Measurements from ENCODE around the gene TENM4.
"Not testable (repeated sequence)": the region's sequence is repeated elsewhere in the genome, so short reads cannot be mapped to it uniquely, and the experiment has no call there.

Gene TENM4

GRCh38 chr11:79205786-79206185, 235.0 kb downstream of the TENM4 start:
- Histone ChIP-seq H3K36me3 (ENCODE audit: control insufficient read depth, insufficient read depth, low read length) (no peaks in the 10 kb centered on the region), H3K4me3 (ENCODE audit: low read length) (no peak overlapping the region), H3K4me1 (ENCODE audit: control insufficient read depth, insufficient read depth, low read length) (no peaks in the 10 kb centered on the region), H3K9ac (ENCODE audit: low read length) (no peak overlapping the region), H3K27me3 (ENCODE audit: control insufficient read depth, insufficient read depth, low read length) (no peaks in the 10 kb centered on the region), H3K9me3 (ENCODE audit: control insufficient read depth, low read length) (no peaks in the 10 kb centered on the region)

DNA sequence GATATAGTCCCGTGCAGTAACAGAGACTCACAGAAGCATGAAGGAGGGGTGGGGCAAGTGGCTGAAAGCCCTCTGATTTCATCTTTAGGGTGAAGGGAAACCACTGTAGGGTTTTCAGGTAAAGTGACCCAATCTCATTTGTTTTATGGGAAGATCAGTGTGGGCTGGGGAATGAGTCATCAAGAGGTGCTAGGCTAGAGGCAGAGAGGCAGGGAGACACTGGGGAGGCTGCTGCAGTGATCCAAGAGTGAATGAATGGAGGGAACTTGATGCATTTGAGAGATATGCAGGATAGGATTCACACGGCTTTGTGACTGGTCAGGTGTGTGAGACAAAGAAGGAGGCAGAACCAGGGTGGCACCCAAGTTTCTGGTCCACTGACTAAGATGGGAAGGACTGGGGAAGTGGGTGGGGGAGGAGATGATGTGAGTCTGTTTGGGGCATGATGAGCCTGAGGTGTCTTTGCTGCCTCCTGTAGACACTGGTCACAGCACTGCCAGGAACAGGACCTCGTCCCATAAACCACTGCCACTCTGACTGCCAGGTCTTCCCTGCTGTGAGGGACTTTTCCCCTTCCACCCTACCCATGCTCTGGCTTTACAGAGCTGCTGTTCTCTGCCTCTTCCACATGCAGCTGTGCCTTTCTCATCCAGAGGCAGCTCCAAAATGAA, 239.0 kb downstream of the TENM4 start:
- no peaks in the 10 kb centered on the region for H3K27me3 ChIP-seq (ENCODE audit: control insufficient read depth, insufficient read depth, low read length)
- H3K9me3 ChIP-seq (ENCODE audit: control insufficient read depth, low read length), result no peaks in the 10 kb centered on the region
- H3K4me3 ChIP-seq (ENCODE audit: low read length), result no peak overlapping the region
- H3K4me1 ChIP-seq (ENCODE audit: control insufficient read depth, insufficient read depth, low read length), result no peaks in the 10 kb centered on the region
- H3K36me3 ChIP-seq (ENCODE audit: control insufficient read depth, insufficient read depth, low read length), result no peaks in the 10 kb centered on the region
- no peak overlapping the region for H3K9ac ChIP-seq (ENCODE audit: low read length)

DNA sequence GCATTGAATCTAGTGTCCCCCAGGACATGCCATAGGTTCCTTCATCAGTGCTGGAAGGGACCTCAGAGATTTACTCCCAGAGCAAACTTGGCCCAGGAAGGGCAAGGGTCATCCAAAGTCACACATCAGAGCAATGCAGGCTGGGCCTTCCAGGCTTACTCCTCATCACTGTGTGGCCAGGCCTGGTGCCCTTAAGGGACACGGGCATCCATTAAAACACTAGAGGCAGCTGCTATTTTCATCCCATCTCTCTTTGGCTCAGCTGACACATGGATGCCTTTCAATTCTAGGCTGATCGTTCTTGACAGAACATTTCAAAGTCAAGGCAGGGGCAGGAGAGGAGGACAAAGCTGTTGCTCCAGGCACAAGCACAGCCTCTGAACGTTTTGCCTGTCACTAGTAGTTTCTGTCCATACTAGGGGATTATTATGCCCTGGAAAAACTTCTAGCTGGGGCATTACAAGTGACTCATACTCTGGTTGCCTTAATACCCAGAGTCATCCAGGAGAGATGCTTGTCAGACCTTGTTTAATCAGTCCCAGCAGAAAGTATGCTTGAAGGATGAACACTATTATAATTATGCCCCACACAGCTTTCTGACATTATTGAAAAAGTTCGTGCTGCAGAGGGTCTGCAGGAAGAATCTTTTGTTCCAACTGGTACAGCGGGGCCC, 240.3 kb downstream of the TENM4 start:
- Histone ChIP-seq H3K4me1 (ENCODE audit: control insufficient read depth, insufficient read depth, low read length) (no peaks in the 10 kb centered on the region), H3K36me3 (ENCODE audit: control insufficient read depth, insufficient read depth, low read length) (no peaks in the 10 kb centered on the region), H3K27me3 (ENCODE audit: control insufficient read depth, insufficient read depth, low read length) (no peaks in the 10 kb centered on the region), H3K4me3 (ENCODE audit: low read length) (no peak overlapping the region), H3K9me3 (ENCODE audit: control insufficient read depth, low read length) (no peaks in the 10 kb centered on the region), H3K9ac (ENCODE audit: low read length) (no peak overlapping the region)

DNA sequence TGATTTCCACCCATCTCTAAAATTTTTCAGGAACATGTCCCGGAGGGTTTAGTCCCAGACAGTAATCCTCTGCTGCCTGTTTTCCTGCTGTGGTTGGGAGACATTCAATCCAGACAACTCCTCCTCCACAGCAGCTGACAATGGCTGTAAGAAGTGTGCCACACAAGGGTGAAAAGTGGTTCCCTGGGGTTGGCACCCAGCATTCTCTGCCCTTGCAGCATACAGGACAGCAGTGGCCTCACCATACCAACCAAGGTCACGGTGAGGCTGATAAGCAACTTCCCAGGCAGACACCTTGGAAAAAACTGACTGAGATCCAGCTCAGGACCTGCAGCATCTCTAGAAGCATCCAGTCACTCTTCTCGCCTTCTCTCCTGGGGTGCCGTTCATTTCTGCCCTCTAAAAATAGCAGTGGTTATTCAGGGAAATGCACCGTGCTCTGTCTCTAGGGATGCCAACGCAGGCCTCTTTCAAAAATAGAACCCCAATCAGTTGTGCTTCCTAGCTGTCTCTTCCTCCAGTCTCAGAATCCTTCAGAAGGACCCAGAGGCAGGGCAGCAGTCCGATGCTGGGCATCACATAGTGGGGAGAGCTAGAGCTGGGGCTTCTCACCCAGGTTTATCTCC, 241.0 kb downstream of the TENM4 start:
- no peaks in the 10 kb centered on the region for H3K9me3 ChIP-seq (ENCODE audit: control insufficient read depth, low read length)
- no peaks in the 10 kb centered on the region for H3K27me3 ChIP-seq (ENCODE audit: control insufficient read depth, insufficient read depth, low read length)
- no peak overlapping the region for H3K9ac ChIP-seq (ENCODE audit: low read length)
- no peaks in the 10 kb centered on the region for H3K4me1 ChIP-seq (ENCODE audit: control insufficient read depth, insufficient read depth, low read length)
- no peak overlapping the region for H3K4me3 ChIP-seq (ENCODE audit: low read length)
- no peaks in the 10 kb centered on the region for H3K36me3 ChIP-seq (ENCODE audit: control insufficient read depth, insufficient read depth, low read length)

- Histone ChIP-seq H3K36me3 (ENCODE audit: control insufficient read depth, insufficient read depth, low read length) (no peaks in the 10 kb centered on the region), H3K9ac (ENCODE audit: low read length) (no peak overlapping the region)
These were observed 242.0 kb downstream of the TENM4 start for GRCh38 chr11:79198898-79199250.

GRCh38 chr11:79198203-79198897, 242.5 kb downstream of the TENM4 start:
- H3K9me3 ChIP-seq (ENCODE audit: control insufficient read depth, low read length), result no peaks in the 10 kb centered on the region
- no peaks in the 10 kb centered on the region for H3K27me3 ChIP-seq (ENCODE audit: control insufficient read depth, insufficient read depth, low read length)
- no peak overlapping the region for H3K4me3 ChIP-seq (ENCODE audit: low read length)
- H3K4me1 ChIP-seq (ENCODE audit: control insufficient read depth, insufficient read depth, low read length), result no peaks in the 10 kb centered on the region
- H3K36me3 ChIP-seq (ENCODE audit: control insufficient read depth, insufficient read depth, low read length), result no peaks in the 10 kb centered on the region
- no peak overlapping the region for H3K9ac ChIP-seq (ENCODE audit: low read length)

More at GRCh38 chr11:79198898-79199250, 242.0 kb downstream of the TENM4 start:
- H3K27me3 ChIP-seq (ENCODE audit: control insufficient read depth, insufficient read depth, low read length), result no peaks in the 10 kb centered on the region
- no peaks in the 10 kb centered on the region for H3K9me3 ChIP-seq (ENCODE audit: control insufficient read depth, low read length)
- no peaks in the 10 kb centered on the region for H3K4me1 ChIP-seq (ENCODE audit: control insufficient read depth, insufficient read depth, low read length)
- no peak overlapping the region for H3K4me3 ChIP-seq (ENCODE audit: low read length)

DNA sequence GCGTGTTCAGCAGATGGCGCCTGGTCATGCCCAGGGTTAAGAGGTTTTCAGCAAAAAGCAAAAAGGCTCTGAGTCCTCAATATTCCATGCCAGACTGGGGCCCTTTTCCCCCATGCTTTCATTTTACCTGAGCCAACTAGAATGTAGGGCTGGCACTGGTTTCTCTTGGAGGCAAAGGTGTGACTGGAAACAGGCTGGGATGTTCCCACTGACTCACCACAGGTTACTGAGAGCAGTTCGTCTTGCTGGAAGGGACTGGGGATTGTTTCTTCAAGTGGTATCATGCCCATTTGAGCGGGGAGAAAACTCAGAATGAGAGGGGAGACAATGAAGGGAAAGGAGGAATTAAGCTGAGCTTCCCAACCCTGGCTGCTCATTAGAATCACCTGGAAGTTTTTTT, 243.9 kb downstream of the TENM4 start:
- H3K9me3 ChIP-seq (ENCODE audit: control insufficient read depth, low read length), result no peaks in the 10 kb centered on the region
- no peak overlapping the region for H3K4me3 ChIP-seq (ENCODE audit: low read length)
- H3K27me3 ChIP-seq (ENCODE audit: control insufficient read depth, insufficient read depth, low read length), result no peaks in the 10 kb centered on the region
- H3K4me1 ChIP-seq (ENCODE audit: control insufficient read depth, insufficient read depth, low read length), result no peaks in the 10 kb centered on the region
- H3K9ac ChIP-seq (ENCODE audit: low read length), result no peak overlapping the region
- H3K36me3 ChIP-seq (ENCODE audit: control insufficient read depth, insufficient read depth, low read length), result no peaks in the 10 kb centered on the region

- Histone ChIP-seq H3K27me3 (ENCODE audit: control insufficient read depth, insufficient read depth, low read length) (no peaks in the 10 kb centered on the region), H3K9ac (ENCODE audit: low read length) (no peak overlapping the region), H3K4me3 (ENCODE audit: low read length) (no peak overlapping the region), H3K36me3 (ENCODE audit: control insufficient read depth, insufficient read depth, low read length) (no peaks in the 10 kb centered on the region), H3K9me3 (ENCODE audit: control insufficient read depth, low read length) (no peaks in the 10 kb centered on the region), H3K4me1 (ENCODE audit: control insufficient read depth, insufficient read depth, low read length) (no peaks in the 10 kb centered on the region)
These were observed 245.6 kb downstream of the TENM4 start for GRCh38 chr11:79195209-79195608.

- no peaks in the 10 kb centered on the region for H3K36me3 ChIP-seq (ENCODE audit: control insufficient read depth, insufficient read depth, low read length)
- H3K4me1 ChIP-seq (ENCODE audit: control insufficient read depth, insufficient read depth, low read length), result no peaks in the 10 kb centered on the region
- no peaks in the 10 kb centered on the region for H3K9me3 ChIP-seq (ENCODE audit: control insufficient read depth, low read length)
- H3K27me3 ChIP-seq (ENCODE audit: control insufficient read depth, insufficient read depth, low read length), result no peaks in the 10 kb centered on the region
- no peak overlapping the region for H3K4me3 ChIP-seq (ENCODE audit: low read length)
- no peak overlapping the region for H3K9ac ChIP-seq (ENCODE audit: low read length)
These were observed 247.0 kb downstream of the TENM4 start for GRCh38 chr11:79193663-79194310.

GRCh38 chr11:79192836-79193235, 248.0 kb downstream of the TENM4 start:
- Histone ChIP-seq H3K4me3 (ENCODE audit: low read length) (no peak overlapping the region), H3K9me3 (ENCODE audit: control insufficient read depth, low read length) (no peaks in the 10 kb centered on the region), H3K36me3 (ENCODE audit: control insufficient read depth, insufficient read depth, low read length) (no peaks in the 10 kb centered on the region), H3K9ac (ENCODE audit: low read length) (no peak overlapping the region), H3K4me1 (ENCODE audit: control insufficient read depth, insufficient read depth, low read length) (no peaks in the 10 kb centered on the region), H3K27me3 (ENCODE audit: control insufficient read depth, insufficient read depth, low read length) (no peaks in the 10 kb centered on the region)

- not testable (repeated sequence) for H3K9ac ChIP-seq (ENCODE audit: low read length); H3K27me3 ChIP-seq (ENCODE audit: control insufficient read depth, insufficient read depth, low read length); H3K36me3 ChIP-seq (ENCODE audit: control insufficient read depth, insufficient read depth, low read length); H3K9me3 ChIP-seq (ENCODE audit: control insufficient read depth, low read length); H3K4me1 ChIP-seq (ENCODE audit: control insufficient read depth, insufficient read depth, low read length); H3K4me3 ChIP-seq (ENCODE audit: low read length)
These were observed 249.1 kb downstream of the TENM4 start for GRCh38 chr11:79191716-79192115.

DNA sequence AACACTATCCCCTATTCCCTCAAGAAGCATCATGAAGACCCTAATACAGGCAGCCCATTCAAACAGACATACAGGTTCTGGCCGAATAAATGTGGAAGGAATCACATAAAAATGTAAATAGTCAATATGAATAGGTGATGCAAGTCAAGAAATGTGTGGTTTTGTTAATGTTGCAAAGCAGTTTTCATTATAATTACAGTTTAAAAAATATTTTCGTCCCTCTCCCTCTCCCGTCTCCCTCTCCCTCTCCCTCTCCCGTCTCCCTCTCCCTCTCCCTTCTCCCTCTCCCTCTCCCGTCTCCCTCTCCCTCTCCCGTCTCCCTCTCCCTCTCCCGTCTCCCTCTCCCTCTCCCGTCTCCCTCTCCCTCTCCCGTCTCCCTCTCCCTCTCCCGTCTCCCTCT, 250.3 kb downstream of the TENM4 start:
- H3K4me1 ChIP-seq (ENCODE audit: control insufficient read depth, insufficient read depth, low read length); H3K27me3 ChIP-seq (ENCODE audit: control insufficient read depth, insufficient read depth, low read length); H3K36me3 ChIP-seq (ENCODE audit: control insufficient read depth, insufficient read depth, low read length); H3K9me3 ChIP-seq (ENCODE audit: control insufficient read depth, low read length); H3K4me3 ChIP-seq (ENCODE audit: low read length); H3K9ac ChIP-seq (ENCODE audit: low read length): not testable (repeated sequence)

Data from mucosa of stomach (tissue), 1 donor.